Liver (tissue), 9 donors: ENCODE results near the gene FOXC2. TPM values are rescaled to one million over a fixed set of nuclear protein-coding genes. Genes with fewer than 3 reads are reported as not detected.

Experiments
- DNase-seq: peaks from one replicate; pipeline ENCODE4 v3.0.0-alpha.2; 2017; ENCODE audit warnings: low spot score
- H3K27ac ChIP-seq, 2 donors: one replicate each; pipeline ENCODE4 v1.7.0; 2013; ENCODE audit warnings: inconsistent platforms in 2 of 2, low read length in 2 of 2, control low read depth in 1 of 2, low read depth in 1 of 2, mild to moderate bottlenecking in 1 of 2
- H3K27me3 ChIP-seq, 4 donors: one replicate each; pipeline versions ENCODE4 v1.6.1 to v1.7.0; 2013; ENCODE audit warnings: low read length in 3 of 4, inconsistent platforms in 1 of 4, mild to moderate bottlenecking in 1 of 4, moderate library complexity in 1 of 4; ENCODE audit not compliant: control insufficient read depth in 4 of 4, insufficient read depth in 4 of 4
- H3K36me3 ChIP-seq, 4 donors: one replicate each; pipeline versions ENCODE4 v1.6.1 to v1.7.0; 2013; ENCODE audit warnings: low read length in 3 of 4, mild to moderate bottlenecking in 3 of 4, low read depth in 1 of 4, moderate library complexity in 1 of 4; ENCODE audit not compliant: control insufficient read depth in 4 of 4, insufficient read depth in 3 of 4
- H3K4me1 ChIP-seq, 4 donors: one replicate each; pipeline versions ENCODE4 v1.6.1 to v1.7.0; 2013; ENCODE audit warnings: low read length in 3 of 4, mild to moderate bottlenecking in 3 of 4, moderate library complexity in 1 of 4; ENCODE audit not compliant: control insufficient read depth in 4 of 4, insufficient read depth in 4 of 4
- H3K4me3 ChIP-seq, 3 donors: one replicate each; pipeline versions ENCODE4 v1.6.1 to v1.7.0; 2013; ENCODE audit warnings: low read length in 3 of 3, control low read depth in 1 of 3, low read depth in 1 of 3, mild to moderate bottlenecking in 1 of 3
- H3K9ac ChIP-seq, 2 donors: one replicate each; pipeline ENCODE4 v1.7.0; 2013; ENCODE audit warnings: low read length in 2 of 2, mild to moderate bottlenecking in 2 of 2, moderate library complexity in 2 of 2, control low read depth in 1 of 2, low read depth in 1 of 2
- H3K9me3 ChIP-seq, 4 donors: one replicate each; pipeline versions ENCODE4 v1.6.1 to v1.7.0; 2013; ENCODE audit warnings: low read length in 3 of 4; ENCODE audit not compliant: control insufficient read depth in 4 of 4
- ATF3 ChIP-seq: IDR thresholded peaks from 2 replicates; pipeline ENCODE4 v1.6.1; 2016; ENCODE audit warnings: antibody characterized with exemption
- CTCF ChIP-seq: fragments of 150-350 bp; IDR thresholded peaks from 2 replicates; pipeline ENCODE4 v1.5.1; 2017; ENCODE audit warnings: improper control_type of control experiment, low read depth, low read length; ENCODE audit not compliant: missing input control
- EGR1 ChIP-seq, 2 donors: IDR thresholded peaks; 2 replicates each; pipeline ENCODE4 v1.6.1; 2016 to 2018; ENCODE audit warnings: antibody characterized with exemption in 2 of 2, low read depth in 2 of 2
- FOXA1 ChIP-seq: IDR thresholded peaks from 2 replicates; pipeline ENCODE4 v1.6.1; 2016; ENCODE audit warnings: antibody characterized with exemption
- FOXA2 ChIP-seq: IDR thresholded peaks from 2 replicates; pipeline ENCODE4 v1.6.1; 2016; ENCODE audit warnings: antibody characterized with exemption
- GABPA ChIP-seq, 2 donors: IDR thresholded peaks in 1 of 2; conservative IDR thresholded peaks in 1 of 2; 2 replicates each; pipeline ENCODE4 v1.6.1; 2016; ENCODE audit warnings: antibody characterized with exemption in 2 of 2, mild to moderate bottlenecking in 1 of 2, moderate library complexity in 1 of 2
- HNF4A ChIP-seq, 2 donors: conservative IDR thresholded peaks; 2 replicates each; pipeline ENCODE4 v1.6.1; 2016; ENCODE audit warnings: antibody characterized with exemption in 2 of 2, mild to moderate bottlenecking in 2 of 2
- HNF4G ChIP-seq: IDR thresholded peaks from 2 replicates; pipeline ENCODE4 v1.6.1; 2016; ENCODE audit warnings: antibody characterized with exemption
- JUND ChIP-seq, 2 donors: IDR thresholded peaks; 2 replicates each; pipeline ENCODE4 v1.6.1; 2016; ENCODE audit warnings: antibody characterized with exemption in 2 of 2
- MAX ChIP-seq: IDR thresholded peaks from 2 replicates; pipeline ENCODE4 v1.6.1; 2016; ENCODE audit warnings: antibody characterized with exemption
- NR2F2 ChIP-seq: IDR thresholded peaks from 2 replicates; pipeline ENCODE4 v1.6.1; 2016; ENCODE audit warnings: antibody characterized with exemption
- RAD21 ChIP-seq, 2 donors: IDR thresholded peaks; 2 replicates each; pipeline ENCODE4 v1.6.1; 2016; ENCODE audit warnings: antibody characterized with exemption in 2 of 2, mild to moderate bottlenecking in 2 of 2
- REST ChIP-seq: IDR thresholded peaks from 2 replicates; pipeline ENCODE4 v1.6.1; 2016; ENCODE audit warnings: antibody characterized with exemption, mild to moderate bottlenecking
- RXRA ChIP-seq, 2 donors: IDR thresholded peaks; 2 replicates each; pipeline ENCODE4 v1.6.1; 2017 to 2018; ENCODE audit warnings: antibody characterized with exemption in 2 of 2, mild to moderate bottlenecking in 1 of 2
- SP1 ChIP-seq: IDR thresholded peaks from 2 replicates; pipeline ENCODE4 v1.6.1; 2018; ENCODE audit warnings: antibody characterized with exemption, mild to moderate bottlenecking
- TAF1 ChIP-seq: conservative IDR thresholded peaks from 2 replicates; pipeline ENCODE4 v1.6.1; 2016; ENCODE audit warnings: antibody characterized with exemption, mild to moderate bottlenecking
- YY1 ChIP-seq: IDR thresholded peaks from 2 replicates; pipeline ENCODE4 v1.6.1; 2016; ENCODE audit warnings: antibody characterized with exemption, mild to moderate bottlenecking
- ZBTB33 ChIP-seq: IDR thresholded peaks from 2 replicates; pipeline ENCODE4 v1.6.1; 2016; ENCODE audit warnings: antibody characterized with exemption
- WGBS: extraction: QIAGEN DNeasy Blood & Tissue Kit; methylation state at CpG from one replicate; pipeline ENCODE4 v1.1.7; 2013; 5-methylcytosine and 5-hydroxymethylcytosine counted together
- polyA plus RNA-seq, 2 donors: library from polyadenylated mRNA; stranded (reverse) in 1 of 2; unstranded in 1 of 2; fragments of 200-250 nt in 1 of 2; fragments of >200 nt in 1 of 2; fragmentation: Nextera tagmentation in 1 of 2; extraction: Ambion mirVana in 1 of 2; gene quantifications; one replicate each; pipeline versions ENCODE4 v1.2.1 to v1.2.3, GENCODE V29; 2013 to 2015
- total RNA-seq, 2 donors: library from RNA; depleted of rRNA; stranded (reverse); fragments of >200 nt; gene quantifications; one replicate each; pipeline ENCODE4 v1.2.3, GENCODE V29; 2014
- donor health status: healthy.
- donor health status: healthy.
- donor health status: healthy.
- donor health status: healthy.
- donor health status: healthy.

The FOXC2 gene
- total and polyA plus RNA-seq, 4 donors: 0.03 to 0.09 (median 0.08) TPM; not detected in 1

GRCh38 chr16:86590501-86591144 is 24.0 kb downstream of the FOXC2 start:
- TF ChIP-seq NR2F2 (no peak), MAX (no peak), TAF1 (no peak), SP1 (no peak), CTCF (no peak), GABPA (IDR thresholded peaks at IDR 0.05 in 1 of 2, conservative IDR thresholded peaks at IDR 0.05 in 1 of 2) (no peak), EGR1 (IDR thresholded peaks at IDR 0.05; ENCODE audit: low read depth in 2 of 2) (no peak), FOXA2 (no peak), ZBTB33 (no peak), ATF3 (no peak), RXRA (IDR thresholded peaks at IDR 0.05) (no peak)
- DNase-seq: no peak
- Histone ChIP-seq H3K9ac (no peak overlapping the region), H3K27me3 (peaks cover 0 to 14% (median 0%) of the 10 kb centered on the region in 4 donors), H3K9me3 (no peaks in the 10 kb centered on the region), H3K4me1 (no peaks in the 10 kb centered on the region), H3K27ac (no peak overlapping the region), H3K36me3 (no peaks in the 10 kb centered on the region), H3K4me3 (no peak overlapping the region)
- WGBS: 66% methylated on average over 4 of the region's 4 CpGs

GRCh38 chr16:86591270-86591669 is 24.6 kb downstream of the FOXC2 start:
- peaks cover 0 to 14% (median 0%) of the 10 kb centered on the region in 4 donors for H3K27me3 ChIP-seq
- 80% methylated on average over 4 of the region's 4 CpGs for WGBS
- TF ChIP-seq FOXA2: no peak
- TF ChIP-seq RXRA (IDR thresholded peaks at IDR 0.05): no peak
- no peak for TF ChIP-seq RAD21 (IDR thresholded peaks at IDR 0.05)
- TF ChIP-seq JUND (IDR thresholded peaks at IDR 0.05): no peak
- TF ChIP-seq SP1: no peak
- TF ChIP-seq HNF4G: no peak
- no peak for TF ChIP-seq HNF4A (conservative IDR thresholded peaks at IDR 0.05)
- TF ChIP-seq REST: no peak
- no peak for TF ChIP-seq CTCF
- no peak for TF ChIP-seq YY1
- TF ChIP-seq ZBTB33: no peak
- no peak for TF ChIP-seq EGR1 (IDR thresholded peaks at IDR 0.05; ENCODE audit: low read depth in 2 of 2)
- TF ChIP-seq FOXA1: no peak
- no peak for TF ChIP-seq TAF1
- no peak for TF ChIP-seq NR2F2
- no peak for TF ChIP-seq ATF3
- TF ChIP-seq GABPA (IDR thresholded peaks at IDR 0.05 in 1 of 2, conservative IDR thresholded peaks at IDR 0.05 in 1 of 2): no peak

More at GRCh38 chr16:86591270-86591669, 24.6 kb downstream of the FOXC2 start:
- no peak for DNase-seq
- Histone ChIP-seq H3K9ac (no peak overlapping the region), H3K4me1 (no peaks in the 10 kb centered on the region), H3K36me3 (no peaks in the 10 kb centered on the region), H3K27ac (no peak overlapping the region), H3K9me3 (no peaks in the 10 kb centered on the region), H3K4me3 (no peak overlapping the region)
